IMR-90 (cell line): Measurements from ENCODE around the gene CLEC3A. TPM values are rescaled to one million over a fixed set of nuclear protein-coding genes. Genes with fewer than 3 reads are reported as not detected.

Experiments
- ATAC-seq: fragments of 200-7000 bp; cut with Tn5 transposase; 2 replicates; pipeline ENCODE4 v1.9.1; 2020; ENCODE audit warnings: low read depth, mild to moderate bottlenecking, moderate library complexity
- BruUV-seq: library from RNA; stranded (reverse); fragments of 400-500 nt; replicated peaks from 2 replicates; lab custom pipeline; 2021; lab: Mats Ljungman, UMichigan
- CTCF ChIA-PET: fragments of 300-600 bp; formaldehyde crosslinking; extraction: SDS; loops from one replicate; lab custom pipeline; 2021; ENCODE audit warnings: antibody characterized with exemption; lab: Yijun Ruan, JAX
- POLR2A ChIA-PET: fragments of 300-600 bp; sonication (Branson Sonifier 250); formaldehyde crosslinking; loops from one replicate; lab custom pipeline; 2022; ENCODE audit warnings: antibody characterized with exemption; ENCODE audit not compliant: unreplicated experiment; lab: Charles Lee
- DNase-seq: peaks from one replicate; pipeline ENCODE4 v3.0.0; 2013
- H2AFZ ChIP-seq: replicated peaks from 2 replicates; pipeline ENCODE3; 2013; ENCODE audit warnings: low read length, mild to moderate bottlenecking; ENCODE audit not compliant: poor library complexity
- H2AK5ac ChIP-seq: 2 replicates; pipeline ENCODE4 v1.6.1; 2013; ENCODE audit warnings: low read depth, low read length, inconsistent platforms
- H2AK9ac ChIP-seq: replicated peaks from 2 replicates; pipeline ENCODE3; 2013; ENCODE audit warnings: mild to moderate bottlenecking, low read depth, low read length, moderate library complexity; ENCODE audit not compliant: poor library complexity
- H2BK120ac ChIP-seq: 2 replicates; pipeline ENCODE4 v1.6.1; 2013; ENCODE audit warnings: low read depth, low read length, inconsistent platforms
- H2BK15ac ChIP-seq: 3 replicates; pipeline ENCODE4 v1.6.1; 2013; ENCODE audit warnings: low read depth, low read length, inconsistent platforms
- H2BK20ac ChIP-seq: 2 replicates; pipeline ENCODE4 v1.6.1; 2013; ENCODE audit warnings: low read depth, mild to moderate bottlenecking, inconsistent platforms, low read length, moderate library complexity
- H2BK5ac ChIP-seq: 2 replicates; pipeline ENCODE4 v1.6.1; 2013; ENCODE audit warnings: mild to moderate bottlenecking, low read depth, low read length, inconsistent platforms; ENCODE audit not compliant: poor library complexity, severe bottlenecking
- H3K14ac ChIP-seq: replicated peaks from 2 replicates; pipeline ENCODE4 v1.6.1; 2013; ENCODE audit warnings: low read depth, low read length, inconsistent platforms
- H3K18ac ChIP-seq: 2 replicates; pipeline ENCODE4 v1.6.1; 2013; ENCODE audit warnings: low read depth, low read length, control low read depth
- H3K23ac ChIP-seq: 2 replicates; pipeline ENCODE4 v1.6.1; 2013; ENCODE audit warnings: low read depth, low read length, inconsistent platforms
- H3K27ac ChIP-seq: 2 replicates; pipeline ENCODE4 v1.5.1; 2013; ENCODE audit warnings: mild to moderate bottlenecking, control low read depth, low read length; ENCODE audit not compliant: insufficient read depth
- H3K27me3 ChIP-seq: 2 replicates; pipeline ENCODE4 v1.6.1; 2013; ENCODE audit warnings: low read length; ENCODE audit not compliant: control insufficient read depth, insufficient read depth
- H3K36me3 ChIP-seq: 2 replicates; pipeline ENCODE4 v1.6.1; 2013; ENCODE audit warnings: low read length, mixed read lengths; ENCODE audit not compliant: control insufficient read depth, insufficient read depth
- H3K4ac ChIP-seq: 2 replicates; pipeline ENCODE4 v1.6.1; 2013; ENCODE audit warnings: low read depth, low read length, inconsistent platforms
- H3K4me1 ChIP-seq: 2 replicates; pipeline ENCODE4 v1.6.1; 2013; ENCODE audit warnings: low read length, mixed read lengths; ENCODE audit not compliant: control insufficient read depth, insufficient read depth
- H3K4me2 ChIP-seq: 2 replicates; pipeline ENCODE4 v1.6.1; 2013; ENCODE audit warnings: low read depth, mild to moderate bottlenecking, control low read depth, low read length, moderate library complexity
- H3K4me3 ChIP-seq: 2 replicates; pipeline ENCODE4 v1.5.1; 2013; ENCODE audit warnings: low read depth, mild to moderate bottlenecking, control low read depth, low read length, moderate library complexity; ENCODE audit not compliant: insufficient read depth
- H3K56ac ChIP-seq: 2 replicates; pipeline ENCODE4 v1.6.1; 2013; ENCODE audit warnings: low read length, inconsistent platforms; ENCODE audit not compliant: insufficient read depth; ENCODE audit errors: extremely low read depth
- H3K79me1 ChIP-seq, 2 experiments: 2 replicates each; pipeline ENCODE4 v1.6.1; 2013; ENCODE audit warnings: low read length in 2 of 2, inconsistent platforms in 1 of 2, low read depth in 1 of 2
- H3K9ac ChIP-seq: 2 replicates; pipeline ENCODE4 v1.6.1; 2013; ENCODE audit warnings: low read depth, low read length, control low read depth
- H3K9me1 ChIP-seq: 2 replicates; pipeline ENCODE4 v1.6.1; 2013; ENCODE audit warnings: low read length, inconsistent platforms; ENCODE audit not compliant: insufficient read depth
- H3K9me3 ChIP-seq: 2 replicates; pipeline ENCODE4 v1.6.1; 2013; ENCODE audit warnings: low read length; ENCODE audit not compliant: control insufficient read depth, insufficient read depth
- H4K20me1 ChIP-seq: 2 replicates; pipeline ENCODE4 v1.6.1; 2013; ENCODE audit warnings: low read length, inconsistent platforms; ENCODE audit not compliant: insufficient read depth
- H4K5ac ChIP-seq: 2 replicates; pipeline ENCODE4 v1.6.1; 2013; ENCODE audit warnings: mild to moderate bottlenecking, low read depth, low read length, control low read depth
- H4K8ac ChIP-seq, 2 experiments: 2 replicates each; pipeline ENCODE4 v1.6.1; 2013; ENCODE audit warnings: low read depth in 2 of 2, low read length in 2 of 2, control low read depth in 1 of 2, inconsistent platforms in 1 of 2
- H4K91ac ChIP-seq: 2 replicates; pipeline ENCODE4 v1.6.1; 2013; ENCODE audit warnings: low read depth, low read length, inconsistent platforms; ENCODE audit not compliant: insufficient read depth
- CHD1 ChIP-seq: IDR thresholded peaks from 2 replicates; pipeline ENCODE4 v1.6.1; 2012; ENCODE audit warnings: low read depth, low read length, improper control_type of control experiment
- ELK1 ChIP-seq: fragments of 150-350 bp; IDR thresholded peaks from 2 replicates; pipeline ENCODE4 v1.6.1; 2016; ENCODE audit warnings: low read depth, mild to moderate bottlenecking, low read length, moderate library complexity, borderline replicate concordance
- MXI1 ChIP-seq: IDR thresholded peaks from 2 replicates; pipeline ENCODE4 v1.6.1; 2012; ENCODE audit warnings: low read depth, mild to moderate bottlenecking, low read length, moderate library complexity, borderline replicate concordance
- WGBS, 2 experiments: methylation state at CpG; one replicate each; pipeline versions ENCODE4 v1.1.5 to v1.1.7; 2013; ENCODE audit warnings: missing lambda C conversion rate in 2 of 2; ENCODE audit not compliant: insufficient read length in 1 of 2; ENCODE audit errors: extremely low coverage in 2 of 2; 5-methylcytosine and 5-hydroxymethylcytosine counted together
- dilution Hi-C: fragments of 300-500 bp; cut with HindIII; formaldehyde crosslinking; loops from one replicate; pipeline ENCODE4 v1.14.3; 2018; ENCODE audit warnings: low sequenced_read_pairs; ENCODE audit not compliant: unreplicated experiment
- in situ Hi-C: fragments of 300-500 bp; cut with MboI; formaldehyde crosslinking; loops from 3 replicates; pipeline ENCODE4 v1.14.3; 2019; ENCODE audit warnings: low sequenced_read_pairs, inconsistent platforms, mixed read lengths
- intact Hi-C: fragments of 100-400 bp; cut with micrococcal nuclease; formaldehyde crosslinking; loops from 2 replicates; pipeline ENCODE4 v1.10.0; 2022
- polyA plus RNA-seq, 3 experiments: library from polyadenylated mRNA; depleted of rRNA; stranded (reverse); fragments of >200 nt; gene quantifications; 2 replicates each; pipeline ENCODE4 v1.2.3, GENCODE V29; 2012; ENCODE audit warnings: low replicate concordance in 1 of 3
- total RNA-seq: library from RNA; depleted of rRNA; stranded (reverse); fragments of >200 nt; gene quantifications from 2 replicates; pipeline ENCODE4 v1.2.3, GENCODE V29; 2012

Gene CLEC3A
- total and polyA plus RNA-seq, 2 of the 4 experiments (the other 2 are of a cell fraction): not detected

GRCh38 chr16:77985111-77985510, 37.2 kb upstream of the CLEC3A start:
- CTCF ChIA-PET: no interaction called here
- no TSS peak for BruUV-seq

More at GRCh38 chr16:77985111-77985510, 37.2 kb upstream of the CLEC3A start:
- H2AK5ac ChIP-seq: no peak overlapping the region
- no peaks in the 10 kb centered on the region for H3K79me1 ChIP-seq
- no peak overlapping the region for H3K23ac ChIP-seq
- in situ Hi-C loops: no loop called here
- no peaks in the 10 kb centered on the region; the same call in 1 of the 2 replicates for H3K27me3 ChIP-seq
- H3K4me1 ChIP-seq: no peaks in the 10 kb centered on the region
- no peak overlapping the region for H4K91ac ChIP-seq
- no peaks in the 10 kb centered on the region for H3K9me3 ChIP-seq
- no peak overlapping the region for H2AFZ ChIP-seq
- no peak overlapping the region for H2BK20ac ChIP-seq
- no peak for ATAC-seq
- H4K20me1 ChIP-seq: no peaks in the 10 kb centered on the region
- no peaks in the 10 kb centered on the region for H3K9me1 ChIP-seq
- H3K4me3 ChIP-seq: no peak overlapping the region
- H3K56ac ChIP-seq: no peak overlapping the region
- H2BK5ac ChIP-seq: no peak overlapping the region
- dilution Hi-C loops: no loop called here
- H2BK15ac ChIP-seq: no peak overlapping the region
- POLR2A ChIA-PET: no interaction called here
- no peak overlapping the region for H4K8ac ChIP-seq
- no peak overlapping the region for H3K4me2 ChIP-seq
- no peak overlapping the region for H2BK120ac ChIP-seq
- H3K9ac ChIP-seq: no peak overlapping the region
- no peak overlapping the region for H3K27ac ChIP-seq
- DNase-seq: no peak
- intact Hi-C loops: no loop called here
- no peak overlapping the region for H3K18ac ChIP-seq
- H3K4ac ChIP-seq: no peak overlapping the region
- no peaks in the 10 kb centered on the region for H3K36me3 ChIP-seq
- no peak for TF ChIP-seq MXI1
- no peak for TF ChIP-seq ELK1
- no peak for TF ChIP-seq CHD1
- WGBS, 2 experiments: no CpG with 5 or more reads among the region's 3 CpGs
- no peak overlapping the region for H4K5ac ChIP-seq
- H2AK9ac ChIP-seq: no peak overlapping the region
- no peak overlapping the region for H3K14ac ChIP-seq
